NCI-H1105 (cell line): Measurements from ENCODE around the gene HPSE2.
"Not testable (repeated sequence)": the region's sequence is repeated elsewhere in the genome, so short reads cannot be mapped to it uniquely, and the experiment has no call there.

ENCODE experiments used
- DNase-seq: peaks from one replicate; lab custom pipeline; 2025; lab: John Stamatoyannopoulos, UW

The HPSE2 gene

DNA sequence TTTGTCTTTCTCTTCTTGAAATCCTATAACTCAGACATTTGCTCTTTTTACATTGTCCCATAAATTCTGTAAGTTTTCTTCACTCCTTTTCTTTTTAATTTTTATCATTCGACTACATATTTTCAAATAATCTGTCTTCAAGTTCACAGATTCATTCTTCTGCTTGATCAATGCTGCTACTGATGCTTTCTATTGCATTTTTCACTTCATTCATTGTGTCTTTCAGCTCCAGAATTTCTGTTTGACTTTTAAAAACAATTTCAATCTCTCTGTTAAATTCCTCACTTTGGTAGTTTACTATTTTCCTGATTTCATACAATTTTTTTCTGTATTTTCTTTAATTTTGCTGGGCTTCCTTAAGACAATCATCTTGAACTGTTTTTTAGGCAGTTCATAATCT lies 230.4 kb downstream of the HPSE2 start:
- no peak for DNase-seq

DNA sequence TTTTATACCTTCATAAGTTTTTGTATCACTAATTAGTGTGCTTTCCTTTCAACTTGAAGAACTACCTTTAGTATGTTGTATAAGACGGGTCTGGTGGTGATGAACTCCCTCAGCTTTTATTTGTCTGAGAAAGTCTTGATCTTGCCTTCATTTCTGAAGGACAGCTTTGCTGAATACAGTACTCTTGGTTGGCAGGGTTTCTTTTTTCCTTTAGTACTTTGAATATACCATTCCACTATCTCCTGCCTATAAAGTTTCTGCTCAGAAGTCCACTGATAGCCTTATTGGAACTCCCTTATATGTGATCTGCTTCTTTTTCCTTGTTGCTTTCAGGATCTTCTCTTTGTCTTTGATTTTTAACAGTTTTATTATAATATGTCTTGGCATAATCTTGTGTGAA lies 230.9 kb downstream of the HPSE2 start:
- no peak for DNase-seq

DNA sequence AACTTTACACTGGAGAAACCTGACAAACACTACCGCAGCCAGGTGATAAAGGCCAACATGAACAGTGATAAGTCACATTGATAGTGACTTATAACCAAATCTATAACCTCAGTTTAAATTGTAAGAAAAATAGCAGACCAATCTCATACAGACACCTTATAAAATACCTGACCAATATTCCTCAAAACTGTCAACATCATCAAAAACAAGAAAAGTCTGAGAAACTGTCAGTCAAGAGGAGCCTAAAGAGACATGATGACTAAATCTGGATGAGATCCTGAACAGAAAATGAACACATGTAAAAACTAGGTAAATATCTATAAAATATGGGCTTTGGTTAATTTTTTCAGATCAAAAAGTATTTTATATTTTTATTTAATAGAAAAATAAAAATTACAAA lies 233.3 kb downstream of the HPSE2 start:
- no peak for DNase-seq

DNA sequence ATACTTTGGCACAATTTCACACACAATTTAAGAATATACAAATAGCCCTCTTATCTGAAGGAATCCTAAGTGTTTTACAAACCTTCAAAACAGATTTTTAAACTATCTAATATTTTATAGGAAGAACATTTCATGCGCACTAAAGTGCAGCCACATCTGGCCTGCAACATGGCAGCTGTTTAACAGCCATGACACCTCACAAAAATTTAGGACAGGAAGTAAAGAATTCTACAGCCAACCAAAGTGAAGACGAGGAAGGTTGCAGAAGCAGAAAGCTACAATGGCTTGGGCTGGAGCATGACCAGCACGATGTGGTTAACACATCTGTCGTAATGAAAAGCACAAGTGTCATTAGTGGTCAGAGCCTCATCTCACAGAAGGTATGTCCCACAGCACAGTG lies 238.1 kb downstream of the HPSE2 start:
- DNase-seq = no peak

DNA sequence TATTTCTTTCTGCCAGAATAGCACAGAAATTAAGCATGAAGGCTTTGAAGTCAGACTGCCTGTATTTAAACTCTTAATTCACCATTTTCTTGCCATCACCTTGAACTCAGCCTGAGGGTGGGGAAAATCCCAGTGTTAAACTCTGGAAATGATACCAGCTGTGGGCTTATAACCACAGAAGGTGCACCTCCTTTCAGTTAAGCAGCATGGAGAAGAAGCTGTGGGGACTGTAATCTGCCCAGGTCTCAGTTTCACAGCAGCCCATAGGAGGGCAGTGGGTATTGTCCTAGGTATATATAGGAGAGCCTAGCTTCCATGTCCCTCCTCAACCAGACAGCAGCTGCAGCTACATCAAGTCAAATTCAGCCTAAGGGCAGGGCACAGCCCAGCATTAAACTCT lies 241.6 kb downstream of the HPSE2 start:
- no peak for DNase-seq

DNA sequence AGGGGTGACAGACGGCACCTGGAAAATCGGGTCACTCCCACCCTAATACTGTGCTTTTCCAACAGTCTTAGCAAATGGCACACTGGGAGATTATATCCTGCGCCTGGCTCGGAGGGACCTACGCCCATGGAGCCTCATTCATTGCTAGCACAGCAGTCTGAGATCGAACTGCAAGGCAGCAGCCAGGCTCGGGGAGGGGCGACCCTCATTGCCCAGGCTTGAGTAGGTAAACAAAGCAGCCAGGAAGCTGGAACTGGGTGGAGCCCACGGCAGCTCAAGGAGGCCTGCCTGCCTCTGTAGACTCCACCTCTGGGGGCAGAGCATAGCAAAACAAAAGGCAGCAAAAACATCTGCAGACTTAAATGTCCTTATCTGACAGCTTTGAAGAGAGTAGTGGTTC lies 251.9 kb downstream of the HPSE2 start:
- not testable (repeated sequence) for DNase-seq

DNA sequence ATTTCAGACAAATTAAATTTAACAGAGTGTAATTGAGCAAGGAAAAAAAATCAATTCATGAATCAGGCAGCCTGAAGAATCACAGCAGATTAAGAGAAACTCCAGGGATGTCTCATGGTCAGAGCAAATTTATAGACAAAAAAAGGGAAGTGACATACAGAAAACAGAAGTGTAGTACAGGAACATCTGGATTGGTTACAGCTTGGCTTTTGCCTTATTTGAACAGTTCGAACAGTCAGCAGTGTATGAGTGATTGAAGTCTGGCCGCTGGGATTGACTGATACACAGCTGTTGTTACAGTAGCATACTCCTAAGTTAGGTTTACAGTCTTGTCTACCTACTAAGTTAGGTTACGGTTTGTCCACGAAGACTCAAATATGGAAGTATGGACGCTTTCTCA lies 255.3 kb downstream of the HPSE2 start:
- DNase-seq = no peak

DNA sequence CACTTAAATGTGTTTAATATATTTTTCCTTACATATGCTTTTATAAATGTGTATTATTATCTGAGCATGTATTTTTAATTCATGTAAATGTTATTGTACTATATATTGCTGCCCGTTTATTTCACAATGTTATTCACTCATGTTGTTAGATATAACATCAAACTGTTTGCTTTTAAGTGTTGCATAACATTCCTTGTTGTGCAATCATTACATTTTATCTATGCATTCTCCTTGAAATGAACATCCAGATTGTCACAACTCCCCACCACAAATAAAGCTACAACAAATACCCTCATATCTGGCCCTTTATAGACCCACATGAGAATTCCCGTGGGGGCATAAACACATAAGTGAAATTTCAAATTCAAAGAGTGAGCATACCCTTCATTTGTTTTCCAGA lies 264.2 kb downstream of the HPSE2 start:
- DNase-seq = no peak

DNA sequence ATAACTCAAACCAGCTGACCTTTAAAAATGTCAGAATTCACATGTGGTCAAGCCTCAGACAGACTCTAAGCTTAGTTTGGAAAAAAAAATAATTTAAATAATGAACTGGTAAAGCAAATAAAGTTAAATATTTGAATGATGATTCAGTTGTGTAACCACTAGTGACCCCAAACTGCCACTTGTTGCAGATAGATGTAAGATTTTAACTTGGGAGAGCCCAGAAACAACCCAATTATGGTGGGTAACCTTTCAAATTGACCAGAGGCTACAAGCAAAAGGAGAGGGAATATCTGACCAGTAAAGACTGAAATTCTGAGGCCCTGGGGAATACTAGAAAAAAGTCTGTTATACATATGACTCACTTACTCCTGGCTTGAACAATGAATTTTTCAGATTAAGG lies 268.1 kb downstream of the HPSE2 start:
- no peak for DNase-seq

DNA sequence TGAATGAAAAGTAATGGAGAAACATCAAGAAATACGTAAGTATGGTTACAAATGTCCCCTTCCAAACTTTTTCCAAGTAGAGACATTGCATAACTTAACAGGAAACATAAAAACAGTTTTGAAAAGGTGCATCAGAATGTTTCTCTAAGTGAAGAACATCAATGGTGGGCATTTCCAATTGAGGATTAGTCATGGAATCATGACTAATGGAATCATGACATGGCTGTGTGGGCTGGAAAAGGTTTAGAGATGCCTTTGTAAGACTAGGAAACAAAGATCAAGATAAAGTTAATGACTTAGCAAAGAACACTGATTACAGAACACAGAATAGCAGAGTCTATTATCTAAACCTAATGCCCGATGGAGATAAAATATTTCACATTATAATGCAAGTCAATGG lies 272.0 kb downstream of the HPSE2 start:
- DNase-seq = no peak

DNA sequence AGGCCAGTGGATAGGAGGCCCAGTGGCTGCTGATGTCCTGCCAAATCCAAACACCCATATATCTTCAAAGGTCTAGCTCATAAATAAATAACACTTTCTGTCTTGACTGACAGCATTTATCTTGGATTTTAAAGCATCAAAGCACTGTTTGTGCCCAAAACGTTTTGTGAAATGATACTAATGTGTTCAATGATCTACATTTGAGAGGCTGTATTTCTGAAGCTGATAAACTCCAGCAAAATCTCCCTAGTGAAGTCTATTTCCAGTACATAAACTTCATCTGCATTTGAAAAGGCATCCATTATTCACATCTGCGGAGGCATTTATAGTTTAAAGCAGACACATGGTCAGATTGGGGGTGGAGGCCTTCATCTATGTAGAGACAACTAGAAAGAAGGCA lies 276.3 kb downstream of the HPSE2 start:
- no peak for DNase-seq

DNA sequence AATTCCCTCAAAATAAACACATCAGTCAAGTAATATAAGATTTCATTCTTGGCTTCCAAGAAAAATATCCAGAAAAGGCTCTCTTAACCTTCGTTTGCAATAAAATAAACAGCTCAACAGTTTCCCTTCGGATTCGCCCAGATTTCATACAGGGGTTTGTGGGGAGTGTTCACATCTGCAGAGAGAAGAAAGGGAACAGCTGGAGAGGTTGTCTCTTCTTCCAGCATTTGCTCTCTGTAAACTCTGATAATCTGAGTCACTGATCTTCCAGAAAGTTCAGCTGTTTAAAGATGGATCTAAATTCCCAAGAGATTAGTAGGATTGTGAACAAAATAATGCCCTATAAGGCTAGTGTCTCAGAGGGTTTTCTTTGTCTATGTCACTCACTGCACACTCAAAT lies 277.9 kb downstream of the HPSE2 start:
- no peak for DNase-seq

DNA sequence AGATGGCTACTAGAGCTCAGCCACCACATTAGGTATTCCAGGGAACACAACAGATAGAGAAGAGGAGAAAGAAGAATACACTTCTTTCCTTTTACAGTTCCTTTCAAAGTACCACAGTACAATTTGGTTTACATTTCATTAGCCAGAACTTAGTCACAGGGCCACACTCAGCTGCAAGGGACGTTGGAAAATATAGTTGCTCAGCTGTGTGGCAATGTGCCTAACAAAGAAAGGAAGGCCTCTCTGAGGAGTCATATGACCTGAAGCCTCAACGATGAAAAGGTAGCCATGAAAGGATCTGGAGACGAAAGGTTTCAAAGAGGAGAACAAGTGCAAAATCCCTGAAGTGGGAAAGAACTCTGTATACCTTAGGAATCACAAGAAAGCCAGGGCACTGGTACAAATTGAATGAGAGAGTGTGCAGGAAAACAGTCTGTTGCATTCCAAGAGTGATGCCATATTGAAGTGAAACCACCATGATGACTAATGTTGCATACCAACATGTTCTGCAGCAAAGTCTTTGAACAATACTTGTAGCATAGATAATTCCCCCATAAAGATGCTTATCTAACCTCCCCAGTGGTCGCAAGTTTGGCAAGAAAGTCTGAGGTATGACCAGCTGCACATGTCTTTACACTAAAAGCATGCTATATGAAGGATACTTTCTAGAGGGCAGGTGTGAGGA lies 278.9 kb downstream of the HPSE2 start:
- no peak for DNase-seq

DNA sequence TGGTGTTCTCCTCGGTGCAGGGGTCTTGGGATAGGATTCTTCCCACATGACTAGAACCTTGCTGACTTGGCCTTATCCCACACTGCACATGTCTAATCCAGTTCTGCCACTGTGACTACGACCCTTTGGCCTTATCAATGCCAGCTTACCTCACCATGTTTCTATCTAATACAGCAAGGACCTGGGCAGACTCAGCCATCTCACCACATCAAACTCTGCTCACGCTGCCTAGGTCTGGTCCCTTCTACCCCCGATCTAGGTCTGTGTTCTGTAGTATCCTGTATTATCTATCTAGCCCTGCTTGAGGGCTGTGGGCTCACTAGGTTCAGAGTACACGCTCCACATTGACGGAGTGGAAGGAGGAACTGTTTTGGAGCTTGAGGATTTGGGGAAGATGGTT lies 282.4 kb downstream of the HPSE2 start:
- no peak for DNase-seq

DNA sequence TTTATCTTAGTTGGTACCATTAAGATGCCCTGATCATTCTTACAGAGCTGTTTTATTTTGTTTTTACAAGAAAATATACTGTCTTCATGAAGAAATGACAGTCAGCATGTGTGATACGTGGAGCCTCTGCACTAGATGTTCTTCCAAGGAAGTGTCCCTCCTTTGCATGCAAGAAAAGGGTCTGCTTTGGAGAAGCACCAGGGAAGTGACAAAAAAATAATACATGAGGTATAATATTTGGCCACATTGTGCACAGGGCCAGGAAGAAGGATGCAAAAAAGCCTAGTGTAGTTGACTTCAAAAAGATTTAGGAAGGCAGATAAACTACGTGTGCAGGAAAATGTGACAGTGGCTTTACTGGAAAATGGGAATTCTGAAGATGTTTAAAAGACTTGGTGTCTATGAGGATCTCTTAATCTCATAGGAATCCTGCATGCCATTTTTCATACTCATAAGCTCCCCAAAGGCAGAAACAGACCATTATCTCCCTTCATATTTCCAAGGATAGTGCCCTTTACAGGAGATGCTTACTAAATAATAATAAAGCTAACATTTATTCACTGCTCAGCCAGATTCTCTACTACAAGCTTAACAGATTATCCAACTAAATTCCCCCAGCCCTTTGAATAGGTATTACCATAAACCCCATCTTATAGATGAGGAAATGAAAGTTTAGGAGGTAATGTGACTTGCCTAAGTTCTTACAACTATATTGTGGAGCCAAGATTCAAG lies 284.2 kb downstream of the HPSE2 start:
- no peak for DNase-seq

DNA sequence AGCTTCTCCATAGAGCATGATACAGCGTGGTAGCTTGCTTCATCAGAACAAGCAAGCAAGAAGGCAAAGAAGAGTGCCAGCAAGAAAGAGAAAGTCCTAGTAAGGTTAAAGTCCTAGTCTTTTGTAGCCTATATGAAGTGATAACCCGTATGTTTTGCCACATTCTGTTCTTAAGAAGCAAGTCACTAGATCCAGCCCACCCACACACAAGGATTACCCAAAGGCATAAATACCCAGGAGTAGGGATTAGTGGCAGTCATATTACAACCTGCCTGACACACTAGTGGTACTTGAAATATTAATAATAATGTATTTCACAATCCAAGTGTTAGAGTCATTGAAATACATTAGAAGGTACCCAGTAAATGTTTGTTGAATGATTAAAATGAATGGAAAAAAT lies 285.5 kb downstream of the HPSE2 start:
- no peak for DNase-seq

DNA sequence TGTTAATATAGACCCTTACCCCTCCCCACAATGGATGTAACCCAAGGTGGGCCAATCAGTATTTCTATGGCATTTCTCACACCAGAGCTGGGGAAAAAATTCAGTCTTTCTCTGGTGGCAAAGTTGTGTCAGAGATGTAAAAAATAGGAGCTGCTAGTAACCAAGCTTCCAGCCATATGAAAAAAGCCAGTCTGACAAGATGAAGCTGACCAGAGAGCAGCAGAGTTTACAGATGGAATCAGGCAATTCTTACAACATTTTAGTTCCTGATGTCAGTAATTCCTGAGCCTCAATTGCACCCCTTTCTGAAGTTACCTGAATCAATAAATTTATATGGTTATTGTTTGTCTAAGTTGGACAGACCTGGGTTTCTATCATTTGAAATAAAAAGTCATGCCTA lies 286.3 kb downstream of the HPSE2 start:
- DNase-seq = no peak

DNA sequence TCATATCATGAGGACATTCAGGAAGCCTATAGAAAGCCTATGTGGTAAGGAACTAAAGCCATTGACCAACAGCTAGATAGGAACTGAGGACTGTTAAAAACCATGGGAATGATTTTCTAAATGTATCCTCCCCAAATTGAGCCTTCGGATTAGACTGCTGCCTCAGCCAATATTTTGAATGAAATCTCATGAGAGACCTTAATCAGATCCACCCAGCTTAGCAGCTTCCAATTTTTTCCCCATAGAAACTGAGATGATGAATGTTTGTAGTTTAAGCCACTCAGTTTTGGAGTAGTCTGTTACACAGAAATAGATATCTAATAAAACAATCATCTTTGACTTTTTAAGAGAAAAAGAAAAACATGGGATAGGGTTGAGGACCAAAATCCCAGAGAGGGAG lies 292.0 kb downstream of the HPSE2 start:
- no peak for DNase-seq

DNA sequence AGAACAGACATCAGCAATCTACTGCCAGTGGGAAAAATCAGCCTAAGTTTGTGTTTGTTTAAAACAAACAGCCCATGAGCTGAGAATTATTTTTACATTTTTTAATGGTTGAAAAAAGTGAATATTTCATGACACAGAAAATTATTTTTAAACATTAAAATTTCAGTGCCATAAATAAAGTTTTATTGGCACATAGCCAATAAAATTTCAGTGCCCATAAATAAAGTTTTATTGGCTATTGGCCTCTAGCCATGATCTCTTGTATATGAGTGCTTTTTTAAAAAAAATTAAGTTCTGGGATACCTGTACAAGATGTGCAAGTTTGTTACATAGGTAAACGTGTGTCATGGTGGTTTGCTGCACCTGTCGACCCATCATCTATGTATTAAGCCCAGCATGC lies 305.9 kb downstream of the HPSE2 start:
- no peak for DNase-seq

DNA sequence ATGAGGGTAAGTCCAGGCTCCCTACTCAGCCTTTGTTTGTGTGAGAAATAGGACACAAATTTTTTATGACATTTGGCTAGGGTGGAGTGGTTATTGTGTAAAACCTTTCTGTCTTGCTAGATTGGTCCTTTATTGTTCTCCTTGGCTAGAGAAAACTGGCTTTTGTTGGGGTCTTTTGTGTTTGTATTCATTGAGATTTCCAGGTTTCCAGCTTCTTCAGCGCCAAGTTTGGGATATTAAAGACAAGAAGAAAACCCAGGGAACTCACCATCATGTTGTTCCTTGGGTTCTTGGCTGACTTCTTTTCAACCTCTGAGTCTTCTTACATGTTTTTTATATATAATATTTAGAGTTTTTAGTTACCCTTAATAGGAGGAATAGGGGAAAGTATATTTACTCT lies 310.0 kb downstream of the HPSE2 start:
- DNase-seq = no peak

DNA sequence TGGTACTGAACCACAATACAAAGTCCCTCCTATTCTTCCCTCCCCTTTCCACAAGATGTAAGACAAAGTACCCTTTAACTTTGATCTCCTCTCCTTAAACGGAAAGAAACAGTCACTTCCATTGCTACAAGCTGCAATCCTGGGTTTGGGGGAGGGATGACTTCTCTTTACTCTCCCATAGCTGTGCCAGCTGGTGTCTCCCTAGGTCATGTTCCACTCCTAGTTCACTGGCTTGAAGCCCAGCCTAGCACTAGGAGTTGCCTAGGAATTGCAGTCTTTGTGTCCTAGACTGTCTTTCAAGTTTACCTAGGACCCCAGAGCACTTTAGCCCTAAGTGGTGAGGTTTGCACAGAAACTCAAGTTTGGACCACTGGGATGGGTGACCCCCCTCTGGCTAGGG lies 311.1 kb downstream of the HPSE2 start:
- peak; percentile 8 for DNase-seq

DNA sequence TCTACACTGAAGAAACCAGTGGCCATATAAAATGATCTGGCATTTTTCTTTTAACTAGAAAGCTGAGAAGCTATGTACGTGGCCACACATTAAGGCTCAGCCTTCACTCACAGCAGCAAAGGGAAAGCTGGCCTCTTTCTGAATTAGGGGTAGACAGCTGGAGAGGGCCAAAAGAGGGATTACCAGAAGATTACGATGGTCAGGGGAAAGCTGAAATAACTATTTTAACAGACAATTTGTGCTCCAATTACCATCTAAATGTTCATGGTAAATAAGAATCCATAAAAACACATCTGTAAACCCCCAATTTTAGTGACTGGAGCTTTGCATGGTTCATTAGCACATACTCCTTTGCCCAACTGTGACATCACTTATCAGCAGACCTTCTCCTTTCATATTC lies 314.3 kb downstream of the HPSE2 start:
- no peak for DNase-seq

DNA sequence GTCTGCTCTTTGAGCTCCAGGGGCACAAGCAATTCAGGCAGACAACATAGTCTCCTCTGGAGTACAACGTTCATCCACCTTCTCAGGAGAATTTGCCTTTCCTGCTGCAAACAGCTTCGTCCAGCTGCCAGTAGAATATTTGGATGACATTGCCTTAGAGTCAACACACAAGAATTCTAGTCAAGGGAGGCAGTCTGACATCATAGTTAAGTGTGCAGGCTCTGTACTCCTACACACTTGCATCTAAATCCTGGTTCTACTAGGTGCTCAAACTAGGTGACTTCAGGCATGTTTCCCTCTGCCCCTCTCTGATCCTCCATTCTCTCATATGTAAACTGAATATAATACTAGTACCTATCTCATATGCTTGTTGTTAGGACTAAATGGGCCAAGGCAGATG lies 314.8 kb downstream of the HPSE2 start:
- no peak for DNase-seq

DNA sequence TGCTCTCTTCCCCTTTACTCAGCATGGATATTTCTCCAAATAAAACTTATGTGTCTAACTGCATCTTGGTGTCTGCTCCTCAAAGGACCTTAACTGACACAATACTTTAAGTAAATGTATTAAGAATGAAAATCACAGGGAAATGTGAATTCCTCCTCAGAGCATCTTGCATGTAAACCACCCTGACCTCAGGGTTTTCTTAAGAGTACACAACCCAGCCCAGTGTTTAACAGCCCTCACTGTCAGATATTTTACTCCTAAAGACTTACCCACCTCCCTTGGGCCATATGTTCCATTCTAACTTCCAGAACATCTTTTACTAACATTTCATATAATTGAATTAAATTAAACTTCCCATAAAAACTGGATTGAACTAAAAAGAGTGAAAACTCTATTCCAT lies 315.3 kb downstream of the HPSE2 start:
- DNase-seq = no peak
